ENCODE measurements around the gene SCNN1A. TPM values are rescaled to one million over a fixed set of nuclear protein-coding genes. Genes with fewer than 3 reads are reported as not detected.
A peak's percentile ranks its signal among the peaks of the same experiment; 100 is the strongest.

Gene SCNN1A
- total RNA-seq, 4 donors from 2014 or later, result 74.6 to 139 (median 119) TPM

DNA sequence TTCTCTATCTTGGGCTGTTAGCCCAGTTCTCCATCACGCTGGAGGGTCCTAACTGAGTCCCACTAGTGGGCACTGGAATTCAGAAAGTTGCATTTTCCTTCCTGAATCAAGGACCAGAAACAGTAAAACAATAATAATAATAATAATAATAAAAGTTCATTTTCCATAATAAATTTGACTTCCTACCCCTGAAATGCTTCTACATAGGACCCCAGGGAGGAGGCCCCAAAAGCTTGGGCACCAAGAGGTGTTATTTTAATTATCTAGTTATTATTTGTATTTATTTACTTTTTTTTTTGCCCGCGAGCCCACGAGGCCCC is 12.4 kb downstream of the SCNN1A start:
- no peak for DNase-seq (ENCODE audit: low spot score in 2 of 2)
- no peak overlapping the region for H3K4me3 ChIP-seq (ENCODE audit: low read depth, poor library complexity, severe bottlenecking)
- TF ChIP-seq, protein P1, sequence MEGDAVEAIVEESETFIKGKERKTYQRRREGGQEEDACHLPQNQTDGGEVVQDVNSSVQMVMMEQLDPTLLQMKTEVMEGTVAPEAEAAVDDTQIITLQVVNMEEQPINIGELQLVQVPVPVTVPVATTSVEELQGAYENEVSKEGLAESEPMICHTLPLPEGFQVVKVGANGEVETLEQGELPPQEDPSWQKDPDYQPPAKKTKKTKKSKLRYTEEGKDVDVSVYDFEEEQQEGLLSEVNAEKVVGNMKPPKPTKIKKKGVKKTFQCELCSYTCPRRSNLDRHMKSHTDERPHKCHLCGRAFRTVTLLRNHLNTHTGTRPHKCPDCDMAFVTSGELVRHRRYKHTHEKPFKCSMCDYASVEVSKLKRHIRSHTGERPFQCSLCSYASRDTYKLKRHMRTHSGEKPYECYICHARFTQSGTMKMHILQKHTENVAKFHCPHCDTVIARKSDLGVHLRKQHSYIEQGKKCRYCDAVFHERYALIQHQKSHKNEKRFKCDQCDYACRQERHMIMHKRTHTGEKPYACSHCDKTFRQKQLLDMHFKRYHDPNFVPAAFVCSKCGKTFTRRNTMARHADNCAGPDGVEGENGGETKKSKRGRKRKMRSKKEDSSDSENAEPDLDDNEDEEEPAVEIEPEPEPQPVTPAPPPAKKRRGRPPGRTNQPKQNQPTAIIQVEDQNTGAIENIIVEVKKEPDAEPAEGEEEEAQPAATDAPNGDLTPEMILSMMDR (IDR thresholded peaks at IDR 0.05), result no peak
- no peak for TF ChIP-seq POLR2A (IDR thresholded peaks at IDR 0.05)
- 13 to 14% methylated on average over 4 of the region's 4 CpGs for WGBS, 2 donors
- intact Hi-C loops (cut with DNase I; ENCODE audit: low total_unique reads), result no loop called here

DNA sequence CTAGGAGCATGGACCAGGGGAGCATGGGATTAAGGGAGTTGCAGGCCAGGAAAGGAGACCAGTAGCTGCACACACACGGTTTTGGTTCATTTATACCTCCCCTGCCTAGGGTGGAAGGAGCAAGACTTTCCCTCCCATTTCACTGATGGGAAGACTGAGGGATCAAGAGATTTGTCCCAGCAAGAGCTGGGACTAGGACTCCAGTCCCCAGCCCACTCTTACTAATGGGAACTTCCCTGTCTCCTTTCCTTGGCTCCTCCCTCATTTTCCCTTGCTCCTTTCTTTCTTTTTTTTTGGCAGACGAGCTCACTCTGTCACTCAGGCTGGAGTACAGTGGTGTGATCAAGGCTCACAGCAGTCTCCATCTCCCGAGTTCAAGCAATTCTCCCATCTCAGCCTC is 13.0 kb downstream of the SCNN1A start:
- DNase-seq (ENCODE audit: low spot score in 2 of 2), result no peak
- no peak for TF ChIP-seq POLR2A (IDR thresholded peaks at IDR 0.05)
- TF ChIP-seq, protein P1 (IDR thresholded peaks at IDR 0.05), result no peak
- intact Hi-C loops (cut with DNase I; ENCODE audit: low total_unique reads), result no loop called here
- 50 to 62% methylated on average over 3 of the region's 3 CpGs for WGBS, 2 donors
- H3K4me3 ChIP-seq (ENCODE audit: low read depth, poor library complexity, severe bottlenecking), result no peak overlapping the region

DNA sequence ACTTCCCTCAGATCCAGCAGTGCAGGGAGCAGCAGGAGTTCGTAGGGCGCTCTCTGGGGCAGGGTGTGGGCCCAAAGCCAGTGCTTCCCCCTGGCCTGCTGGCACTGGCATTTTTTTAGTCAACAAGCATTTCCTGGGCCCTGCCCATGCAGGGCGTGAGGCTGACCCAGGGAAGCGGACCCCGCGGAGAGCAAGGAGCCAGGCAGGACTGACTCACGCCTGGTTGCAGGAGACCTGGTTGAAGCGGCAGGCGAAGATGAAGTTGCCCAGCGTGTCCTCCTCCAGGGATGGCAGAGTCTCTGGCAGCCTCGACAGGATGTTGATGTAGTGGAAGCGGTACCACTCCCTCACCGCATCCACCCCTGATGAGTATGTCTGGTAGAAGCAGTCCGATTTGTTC is 13.5 kb downstream of the SCNN1A start:
- TF ChIP-seq, protein P1 (IDR thresholded peaks at IDR 0.05), result no peak
- no peak for TF ChIP-seq POLR2A (IDR thresholded peaks at IDR 0.05)
- DNase-seq (ENCODE audit: low spot score in 2 of 2), result peak; percentile 47 to 92
- 60 to 73% methylated on average over 14 of the region's 14 CpGs for WGBS, 2 donors
- H3K4me3 ChIP-seq (ENCODE audit: low read depth, poor library complexity, severe bottlenecking), result no peak overlapping the region
- intact Hi-C loops (cut with DNase I; ENCODE audit: low total_unique reads), result no loop called here

DNA sequence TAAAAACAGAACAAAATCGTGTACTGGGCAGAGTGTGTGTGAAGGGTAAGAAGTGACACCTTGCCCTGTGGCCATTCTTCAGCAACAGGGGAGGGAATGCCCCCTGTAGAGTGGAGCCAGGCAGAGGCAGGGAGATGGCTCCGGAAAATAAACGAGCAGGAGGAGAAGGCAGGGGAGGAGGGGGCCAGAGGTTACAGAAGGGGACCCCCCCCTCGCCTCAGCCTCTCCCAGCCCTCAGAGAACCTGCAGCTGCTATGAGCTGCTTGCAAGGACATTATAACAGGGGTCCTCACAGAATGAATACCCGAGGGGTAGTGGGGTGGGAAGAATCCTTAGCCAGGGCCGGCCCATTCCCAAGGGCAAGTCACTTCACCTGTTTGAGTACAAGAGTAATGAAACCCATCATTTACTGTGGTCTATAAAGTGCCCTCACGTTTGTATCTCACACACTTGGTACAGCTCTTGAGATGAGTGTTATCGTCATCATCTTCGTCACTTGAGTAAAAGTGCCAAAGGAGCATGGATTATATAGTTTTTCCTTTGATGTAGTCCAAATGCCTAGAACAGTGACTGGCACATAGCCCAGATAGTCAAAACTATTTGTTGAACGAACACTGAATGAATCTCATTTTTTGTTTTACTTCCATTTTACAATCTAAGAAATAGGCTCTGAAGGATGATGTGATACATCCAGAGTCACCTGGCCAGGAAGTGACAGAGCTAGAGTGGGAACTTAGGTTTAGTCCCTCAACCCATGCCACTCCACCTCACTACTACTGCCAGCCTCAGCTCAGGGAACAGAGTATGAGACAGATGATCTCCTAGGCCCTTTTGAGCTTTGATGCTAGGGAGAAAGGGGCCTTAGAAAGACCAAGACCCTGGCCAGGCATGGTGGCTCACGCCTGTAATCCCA is 14.5 kb downstream of the SCNN1A start:
- WGBS, 2 donors, result 71 to 74% methylated on average over 11 of the region's 11 CpGs
- DNase-seq (ENCODE audit: low spot score in 2 of 2), result no peak
- intact Hi-C loops (cut with DNase I; ENCODE audit: low total_unique reads), result no loop called here
- no peak overlapping the region for H3K4me3 ChIP-seq (ENCODE audit: low read depth, poor library complexity, severe bottlenecking)
- no peak for TF ChIP-seq POLR2A (IDR thresholded peaks at IDR 0.05)
- TF ChIP-seq, protein P1 (IDR thresholded peaks at IDR 0.05), result no peak

DNA sequence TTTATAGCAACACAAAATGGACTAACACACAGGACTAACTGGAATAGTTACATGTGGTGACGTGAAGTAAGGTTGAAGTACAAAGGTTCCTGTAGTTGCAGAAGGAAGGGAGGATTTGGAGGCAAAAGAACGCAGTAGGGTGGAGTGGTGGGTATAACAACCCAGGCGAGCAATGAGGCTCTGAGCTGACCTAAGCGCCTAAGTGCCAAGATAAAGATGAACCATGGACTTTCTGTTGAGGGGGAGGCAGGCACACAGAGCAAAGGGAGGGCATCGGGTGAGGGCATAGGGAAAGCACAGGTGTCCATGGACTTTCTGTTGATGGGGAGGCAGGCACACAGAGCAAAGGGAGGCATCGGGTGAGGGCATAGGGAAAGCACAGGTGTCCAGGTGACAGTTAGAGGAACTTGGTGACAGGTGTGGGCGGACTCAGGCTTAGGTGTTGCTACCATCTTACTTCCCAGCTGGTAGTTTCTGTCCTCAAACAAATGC is 15.2 kb downstream of the SCNN1A start:
- no peak for DNase-seq (ENCODE audit: low spot score in 2 of 2)
- 75 to 78% methylated on average over 7 of the region's 7 CpGs for WGBS, 2 donors
- intact Hi-C loops (cut with DNase I; ENCODE audit: low total_unique reads), result no loop called here
- TF ChIP-seq POLR2A (IDR thresholded peaks at IDR 0.05), result no peak
- TF ChIP-seq, protein P1 (IDR thresholded peaks at IDR 0.05), result no peak
- H3K4me3 ChIP-seq (ENCODE audit: low read depth, poor library complexity, severe bottlenecking), result no peak overlapping the region
